ENCODE data around the gene ISL2.

The ISL2 gene

DNA sequence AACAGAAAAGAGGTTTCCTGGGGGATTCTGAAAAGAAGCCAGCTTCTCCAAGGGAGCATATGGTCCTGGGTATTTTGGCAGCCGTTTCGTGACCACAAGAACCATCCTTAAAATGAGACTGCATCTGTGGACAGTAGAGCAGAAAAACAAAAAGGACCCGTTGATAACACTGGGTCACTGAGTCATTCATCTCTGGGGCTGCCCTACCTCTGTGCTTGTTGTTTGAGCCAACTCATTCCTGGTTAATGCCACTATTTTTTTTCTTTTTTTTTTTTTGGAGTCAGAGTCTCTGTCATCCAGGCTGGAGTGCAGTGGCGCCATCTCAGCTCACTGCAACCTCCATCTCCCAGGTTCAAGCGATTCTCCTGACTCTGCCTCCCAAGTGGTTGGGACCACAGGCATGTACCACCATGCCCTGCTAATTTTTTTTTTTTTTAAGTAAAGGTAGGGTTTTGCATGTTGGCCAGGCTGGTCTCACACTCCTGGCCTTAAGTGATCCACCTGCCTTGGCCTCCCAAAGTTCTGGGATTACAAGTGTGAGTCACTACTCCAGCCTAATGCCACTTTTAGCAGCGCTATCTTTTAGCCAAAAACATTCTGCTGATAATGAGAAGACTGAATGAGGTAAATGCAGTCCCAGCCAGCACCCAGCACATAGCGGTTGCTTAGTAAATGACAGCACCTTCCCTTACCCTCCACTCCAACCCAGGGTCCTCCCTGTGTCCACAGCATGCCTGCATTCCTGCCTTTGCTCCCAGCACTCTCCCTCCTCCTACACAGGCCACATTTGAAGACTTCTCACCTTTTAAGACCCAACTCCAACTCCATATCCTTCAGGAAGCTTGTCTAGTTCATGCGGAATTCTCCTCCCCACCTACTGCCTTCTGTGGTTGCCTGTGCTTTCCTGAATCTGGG is 9.1 kb upstream of the ISL2 start:
- no peak for DNase-seq (ENCODE audit: low read depth, low spot score)

DNA sequence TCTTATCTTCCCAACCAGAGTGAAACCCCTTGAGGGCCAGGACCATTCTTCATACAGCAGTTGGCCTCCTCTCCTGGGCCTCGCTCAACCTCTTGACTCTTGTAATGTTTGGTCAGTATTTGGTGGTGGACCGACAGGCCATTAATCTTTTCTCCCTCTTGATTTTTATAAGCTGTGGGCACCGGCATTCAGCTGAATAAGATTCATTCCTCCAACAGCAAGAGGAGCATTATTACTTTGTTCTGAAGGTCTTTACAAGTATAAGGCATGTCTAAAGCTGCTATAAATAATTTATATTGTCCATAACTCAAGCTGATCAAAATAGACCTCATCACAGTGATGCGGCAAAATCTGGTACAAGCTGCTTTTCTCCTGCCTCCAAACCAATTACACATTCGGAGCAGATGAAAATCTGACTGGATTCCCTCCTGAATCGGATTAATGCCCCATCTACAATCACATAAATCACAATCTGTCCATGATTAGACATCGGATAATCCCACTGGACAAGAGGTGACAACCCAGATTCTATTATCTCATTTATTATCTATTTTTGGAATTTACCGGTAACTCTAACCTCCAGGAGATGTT is 8.4 kb upstream of the ISL2 start:
- DNase-seq (ENCODE audit: low read depth, low spot score) = no peak

DNA sequence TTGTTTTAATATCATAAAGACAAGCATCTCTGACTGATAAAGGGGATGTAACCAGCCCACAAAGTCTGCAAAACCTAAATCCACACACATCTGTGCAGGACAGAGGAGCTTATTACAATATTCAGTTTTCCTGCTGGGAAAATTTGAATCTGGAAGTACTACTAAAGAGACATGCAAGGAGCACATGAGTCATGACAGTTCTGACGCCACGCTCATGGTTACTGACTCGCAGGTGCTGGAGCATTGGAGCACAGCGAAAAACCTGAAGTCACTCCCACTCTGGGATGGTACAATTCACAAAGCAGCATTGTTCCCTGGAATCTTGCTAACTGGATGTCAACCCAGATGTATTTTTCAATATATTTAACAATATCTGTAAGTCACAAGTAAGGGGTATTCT is 7.6 kb upstream of the ISL2 start:
- DNase-seq (ENCODE audit: low read depth, low spot score) = no peak

DNA sequence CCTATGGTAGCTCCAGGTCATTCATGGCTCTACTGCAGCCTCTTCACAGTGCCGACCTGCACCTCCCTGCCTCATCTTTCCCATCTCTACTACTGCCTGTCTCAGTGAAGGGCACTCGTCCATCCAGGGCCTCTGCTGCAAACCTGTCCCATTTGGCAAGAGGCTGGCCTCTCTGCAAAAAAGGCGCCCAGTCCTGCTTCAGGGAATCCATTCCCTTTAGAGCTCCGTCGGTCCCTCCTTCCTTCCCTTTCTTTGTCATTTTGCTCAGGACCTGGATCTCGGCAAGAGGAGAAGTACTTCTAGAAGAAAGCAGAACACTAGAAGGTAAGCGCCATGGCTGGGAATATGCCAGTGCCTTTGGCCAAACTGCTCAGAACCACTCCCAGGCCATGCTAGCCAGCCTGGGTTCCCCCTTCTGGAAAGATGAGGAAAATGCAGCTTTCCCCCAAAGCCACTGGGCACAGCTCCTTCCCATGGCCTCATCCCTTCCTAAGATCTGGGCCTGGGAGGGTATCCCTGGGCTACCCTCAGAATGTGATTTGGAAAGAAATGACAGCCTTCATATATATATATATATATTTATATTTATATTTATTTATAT is 6.4 kb upstream of the ISL2 start:
- no peak for DNase-seq (ENCODE audit: low read depth, low spot score)

DNA sequence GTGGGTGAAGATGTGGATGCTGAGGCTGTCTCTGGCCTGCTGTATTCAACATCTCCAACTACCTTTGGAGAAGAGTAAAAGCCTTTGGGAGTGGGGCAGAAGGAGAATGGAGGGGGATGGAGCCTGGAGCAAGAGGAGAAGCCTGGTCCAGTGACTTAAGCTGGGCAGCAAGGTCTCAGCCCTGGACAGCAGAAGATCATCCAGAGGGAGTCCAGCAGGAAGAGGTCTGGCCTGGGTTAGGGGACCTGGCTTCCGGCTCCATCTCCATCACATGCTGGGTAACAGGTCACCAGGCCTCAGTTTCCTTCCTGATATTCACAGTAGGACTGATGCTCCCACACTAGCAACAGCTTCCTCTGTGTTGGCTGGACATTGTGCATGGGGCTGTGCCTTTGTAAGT is 3.8 kb upstream of the ISL2 start:
- DNase-seq (ENCODE audit: low read depth, low spot score) = no peak

DNA sequence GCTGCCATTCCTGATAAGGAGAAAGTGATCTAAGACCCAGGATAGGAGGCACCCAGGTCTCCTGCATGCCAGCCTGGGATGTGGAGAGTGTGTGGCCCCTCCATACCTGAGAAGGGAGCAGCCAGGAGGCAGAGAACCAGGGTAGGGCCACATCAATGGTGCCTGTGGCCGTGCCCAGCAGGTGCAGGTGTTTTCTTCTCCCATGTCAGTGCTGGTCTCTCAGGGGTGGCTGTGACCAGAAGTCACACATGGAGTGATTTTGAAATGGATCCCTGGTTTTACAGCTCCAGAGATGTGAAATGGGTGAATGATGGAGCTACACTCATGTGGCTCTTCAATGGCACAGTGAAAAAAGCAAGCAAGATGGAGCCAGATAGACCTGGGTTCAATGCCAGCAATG is 3.3 kb upstream of the ISL2 start:
- no peak for DNase-seq (ENCODE audit: low read depth, low spot score)

DNA sequence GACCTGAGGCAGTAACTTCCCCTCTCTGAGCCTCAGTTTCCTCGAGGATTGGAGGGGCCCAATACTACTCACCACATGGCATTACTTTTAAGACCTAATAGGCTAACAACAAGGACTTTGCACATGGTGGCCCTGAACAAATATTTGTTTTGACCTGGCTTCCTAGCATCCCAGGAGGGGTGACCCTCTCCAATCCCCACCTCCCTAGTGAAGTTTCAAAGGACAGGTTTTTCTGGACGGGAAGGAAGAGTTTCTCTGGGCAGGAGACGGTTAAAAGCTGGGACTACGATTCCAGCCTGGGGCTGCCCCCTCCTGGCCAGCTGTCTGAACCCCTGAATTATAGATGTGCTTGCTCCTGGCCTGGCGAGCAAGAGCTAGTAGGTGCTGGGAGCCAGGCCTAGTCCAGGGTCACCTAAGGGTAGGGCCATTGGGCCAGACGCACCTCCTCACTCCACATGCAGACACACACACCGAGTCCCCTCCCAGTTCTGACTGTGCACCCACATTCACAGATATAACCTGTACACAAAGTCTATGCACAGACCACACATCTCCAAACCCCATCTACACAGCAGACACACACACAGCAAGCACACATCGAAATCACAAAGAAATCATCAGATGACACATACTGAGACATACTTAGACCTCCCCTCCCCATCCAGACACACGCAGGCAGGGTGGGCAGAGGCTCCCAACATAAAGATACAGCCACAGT is 2.7 kb upstream of the ISL2 start:
- DNase-seq (ENCODE audit: low read depth, low spot score) = no peak

DNA sequence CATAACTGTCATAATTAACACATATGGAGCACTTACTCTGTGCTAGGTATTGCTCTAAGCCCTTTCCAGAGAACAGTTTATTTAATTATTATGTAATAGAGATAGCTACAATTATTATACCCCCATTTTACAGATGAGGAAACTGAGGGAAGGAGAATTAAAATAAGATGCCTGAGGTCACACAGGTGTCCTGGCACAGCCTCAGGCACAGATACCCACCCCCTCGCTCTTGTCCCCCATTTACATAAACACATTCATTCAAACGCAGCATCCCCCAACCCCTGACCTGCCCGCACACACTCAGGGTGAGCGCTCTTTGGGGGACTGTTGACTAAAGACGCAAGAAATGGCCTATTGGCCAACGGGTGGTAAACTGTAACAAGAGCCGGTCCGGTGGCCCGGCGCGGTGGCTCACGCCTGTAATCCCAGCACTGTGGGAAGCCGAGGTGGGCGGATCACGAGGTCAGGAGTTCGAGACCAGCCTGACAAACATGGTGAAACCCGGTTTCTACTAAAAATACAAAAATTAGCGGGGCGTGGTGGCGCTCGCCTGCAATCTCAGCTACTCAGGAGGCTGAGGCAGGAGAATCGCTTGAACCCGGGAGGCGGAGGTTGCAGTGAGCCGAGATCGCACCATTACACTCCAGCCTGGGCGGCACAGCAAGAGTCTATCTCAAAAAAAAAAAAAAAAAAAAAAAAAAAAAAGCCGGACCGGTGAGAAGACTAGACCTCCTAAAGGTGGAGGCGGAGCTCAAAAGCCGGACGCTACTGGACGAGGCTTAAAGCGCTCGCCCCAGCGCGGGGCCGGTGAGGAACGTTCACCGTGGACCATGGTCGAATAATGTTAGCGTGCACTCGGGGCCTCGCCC is 1.9 kb upstream of the ISL2 start:
- DNase-seq (ENCODE audit: low read depth, low spot score) = no peak

DNA sequence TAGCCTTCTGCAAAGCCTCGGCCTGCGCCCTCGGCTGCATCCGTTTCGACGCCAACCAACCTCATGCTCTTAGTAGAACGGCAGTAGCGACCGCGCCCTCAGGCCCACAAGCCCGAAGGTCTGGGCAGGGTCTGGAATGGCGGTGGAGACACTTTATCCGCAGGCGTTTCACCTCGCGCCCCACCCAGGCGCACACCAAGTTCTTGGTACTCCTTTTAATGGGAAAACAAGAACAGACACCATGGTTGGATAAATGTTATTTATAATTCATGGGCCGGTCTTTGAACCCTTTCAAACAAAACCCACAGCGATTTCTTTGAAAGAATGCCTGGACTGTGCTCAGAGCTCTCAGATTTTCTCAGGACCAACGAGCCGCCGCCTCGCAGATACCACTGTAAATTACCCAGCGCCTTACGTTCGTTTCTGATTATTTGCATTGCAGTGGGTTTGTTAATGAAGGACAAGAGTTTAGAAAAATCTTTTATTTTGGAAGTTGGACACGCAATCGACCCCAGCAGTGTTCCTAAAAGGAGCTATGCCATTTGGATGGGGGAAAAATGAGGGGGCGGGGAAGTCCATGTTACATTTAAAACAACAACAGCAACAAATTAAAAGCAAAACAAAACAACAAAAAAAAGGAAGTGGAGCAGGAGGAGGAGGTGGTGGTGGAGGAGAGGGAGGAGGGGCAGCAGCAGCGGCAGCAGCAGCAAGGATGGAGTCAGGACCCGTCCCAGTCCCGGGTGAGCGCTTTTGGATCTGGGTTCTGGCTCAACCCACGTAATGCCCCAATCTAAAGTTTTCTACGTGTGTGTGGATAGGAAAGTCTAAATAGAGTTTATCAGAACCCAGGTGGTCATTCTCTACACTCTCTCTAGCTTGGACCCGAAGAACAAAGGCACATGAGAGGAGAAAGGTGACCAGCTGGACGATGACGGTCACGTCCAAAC is 993 bp upstream of the ISL2 start:
- DNase-seq (ENCODE audit: low read depth, low spot score) = no peak

DNA sequence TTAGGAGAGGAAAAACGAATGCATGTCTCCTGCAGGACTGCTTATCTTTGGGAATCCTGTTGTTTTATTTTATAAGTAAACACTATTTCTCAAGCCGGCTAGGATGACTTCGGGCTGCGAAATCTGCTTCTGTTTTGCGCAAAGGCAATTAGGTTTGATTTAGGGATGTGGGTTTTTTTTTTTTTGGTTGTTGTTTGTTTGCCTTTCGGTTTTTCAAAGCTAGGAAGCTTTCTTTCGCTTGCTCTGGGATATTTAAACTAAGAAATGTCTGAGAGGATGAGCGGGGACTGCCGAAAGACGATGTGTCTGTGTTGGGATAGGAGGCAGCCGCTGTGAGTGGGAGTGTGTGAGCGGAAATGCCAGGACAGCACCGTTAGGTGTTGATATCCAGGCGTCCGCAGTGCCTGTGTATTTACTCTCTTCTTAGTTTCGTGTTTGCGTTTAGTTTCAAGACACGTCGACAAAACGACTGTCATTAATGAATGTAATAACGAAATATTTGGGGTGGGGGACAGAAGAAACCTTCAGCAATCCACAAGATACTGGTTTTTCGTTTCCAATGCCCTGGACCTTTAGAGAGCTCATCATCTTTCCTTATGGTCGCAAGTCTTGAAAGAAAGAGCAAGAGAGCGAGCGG is 604 bp downstream of the ISL2 start:
- DNase-seq (ENCODE audit: low read depth, low spot score) = no peak

DNA sequence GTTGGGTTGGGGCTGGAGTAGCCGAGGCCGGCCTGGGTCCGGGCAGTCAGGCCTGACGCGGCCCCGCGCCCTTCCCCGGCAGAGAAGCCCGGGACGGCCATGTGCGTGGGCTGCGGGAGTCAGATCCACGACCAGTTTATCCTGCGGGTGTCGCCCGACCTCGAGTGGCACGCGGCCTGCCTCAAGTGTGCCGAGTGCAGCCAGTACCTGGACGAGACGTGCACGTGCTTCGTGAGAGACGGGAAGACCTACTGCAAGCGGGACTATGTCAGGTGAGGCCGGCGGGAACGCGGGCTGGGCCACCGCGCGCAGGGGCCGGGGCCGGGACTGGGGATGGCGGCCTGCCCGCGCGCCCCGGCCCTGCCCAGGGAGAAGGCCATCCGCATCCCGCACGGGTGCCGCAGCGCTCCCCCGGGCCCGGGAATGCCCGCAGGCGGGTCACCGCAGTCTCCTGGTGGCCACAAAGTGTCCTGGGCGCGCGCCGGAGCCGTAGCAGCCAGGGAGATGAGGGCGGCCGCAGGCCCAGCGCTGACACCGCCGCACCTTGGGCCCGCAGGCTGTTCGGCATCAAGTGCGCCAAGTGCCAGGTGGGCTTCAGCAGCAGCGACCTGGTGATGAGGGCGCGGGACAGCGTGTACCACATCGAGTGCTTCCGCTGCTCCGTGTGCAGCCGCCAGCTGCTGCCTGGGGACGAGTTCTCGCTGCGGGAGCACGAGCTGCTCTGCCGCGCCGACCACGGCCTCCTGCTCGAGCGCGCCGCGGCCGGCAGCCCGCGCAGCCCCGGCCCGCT is 1.3 kb downstream of the ISL2 start:
- DNase-seq (ENCODE audit: low read depth, low spot score) = no peak

DNA sequence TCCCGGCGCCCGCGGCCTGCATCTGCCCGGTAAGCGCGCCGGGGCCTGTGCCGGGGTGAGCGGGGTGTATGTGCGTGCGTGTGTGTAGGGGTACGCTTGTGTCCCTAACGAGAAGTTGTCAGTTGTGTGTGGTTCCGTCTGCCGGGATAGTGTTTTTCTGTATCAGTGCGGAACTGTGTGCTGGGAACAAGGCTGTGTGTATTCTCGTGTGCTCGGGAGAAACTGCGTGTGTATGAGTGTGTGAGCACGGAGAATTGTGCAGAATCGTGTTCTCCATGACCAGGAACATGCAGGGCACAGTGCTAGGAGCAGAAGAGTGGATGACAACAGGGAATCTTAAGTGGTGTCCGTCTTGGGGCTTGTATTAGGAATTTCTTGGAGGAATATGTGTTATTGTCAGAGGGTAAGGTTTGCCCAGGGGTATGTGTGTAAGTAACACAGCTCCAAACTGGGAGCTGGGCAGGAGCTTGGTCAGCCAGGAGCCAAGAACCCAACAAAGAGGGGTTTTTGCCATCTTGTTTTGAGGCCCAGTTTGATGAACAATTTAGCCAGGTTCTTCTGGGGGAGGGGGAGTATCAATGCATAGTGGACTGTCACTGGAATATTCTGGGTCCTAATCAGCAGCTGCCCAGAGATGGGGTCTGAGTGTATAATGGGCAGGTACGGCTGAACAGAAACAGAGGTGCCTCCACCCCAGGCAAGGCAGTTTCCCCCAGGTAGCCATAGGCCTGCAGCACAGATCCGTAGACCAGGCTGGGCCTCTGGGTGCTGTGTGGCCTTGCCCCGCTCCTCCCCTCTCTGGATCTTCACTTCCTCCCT is 2.1 kb downstream of the ISL2 start:
- no peak for DNase-seq (ENCODE audit: low read depth, low spot score)

DNA sequence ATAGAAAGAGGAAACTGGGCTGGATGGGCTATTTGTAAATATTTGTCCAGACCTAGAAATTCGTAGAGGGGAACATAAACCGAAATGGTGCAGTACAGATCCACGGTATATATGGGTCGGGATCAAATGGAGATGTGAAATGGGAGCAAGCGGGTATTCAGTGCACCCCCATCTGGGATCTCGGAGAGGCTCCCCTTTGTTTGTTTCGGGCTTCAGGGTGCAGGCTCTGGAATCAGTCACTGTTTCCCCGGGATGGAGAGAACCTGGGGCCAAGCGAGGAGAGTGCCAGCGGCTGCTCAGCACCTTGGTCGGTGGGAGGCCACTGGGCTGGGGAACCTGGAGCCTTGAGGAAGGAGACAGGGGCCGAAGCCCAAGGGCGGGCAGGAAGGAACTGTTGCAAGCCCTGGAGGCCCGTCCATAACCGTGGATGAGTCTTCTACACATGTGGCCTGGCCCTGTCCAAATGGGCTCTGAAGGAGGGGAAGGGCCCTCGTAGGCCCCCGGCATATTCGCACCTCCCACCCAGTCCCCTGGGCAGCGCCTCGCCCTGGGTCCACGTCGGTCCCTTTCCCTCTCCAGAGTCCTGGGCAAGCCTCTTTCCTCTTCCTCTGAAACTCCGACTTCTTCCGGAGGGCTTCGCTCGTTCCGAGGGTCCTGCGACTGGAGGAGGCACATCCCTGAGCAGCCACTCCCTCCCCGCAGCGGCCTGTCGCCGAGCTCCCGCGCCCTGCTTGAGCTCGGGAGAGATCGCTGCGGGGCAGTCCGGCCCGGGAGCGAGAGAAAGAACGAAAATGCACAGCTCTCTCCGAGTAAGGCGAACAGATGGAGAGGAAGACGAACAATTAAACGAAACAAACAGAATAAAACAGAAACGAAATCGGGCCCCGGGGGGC is 3.0 kb downstream of the ISL2 start:
- DNase-seq (ENCODE audit: low read depth, low spot score) = no peak

DNA sequence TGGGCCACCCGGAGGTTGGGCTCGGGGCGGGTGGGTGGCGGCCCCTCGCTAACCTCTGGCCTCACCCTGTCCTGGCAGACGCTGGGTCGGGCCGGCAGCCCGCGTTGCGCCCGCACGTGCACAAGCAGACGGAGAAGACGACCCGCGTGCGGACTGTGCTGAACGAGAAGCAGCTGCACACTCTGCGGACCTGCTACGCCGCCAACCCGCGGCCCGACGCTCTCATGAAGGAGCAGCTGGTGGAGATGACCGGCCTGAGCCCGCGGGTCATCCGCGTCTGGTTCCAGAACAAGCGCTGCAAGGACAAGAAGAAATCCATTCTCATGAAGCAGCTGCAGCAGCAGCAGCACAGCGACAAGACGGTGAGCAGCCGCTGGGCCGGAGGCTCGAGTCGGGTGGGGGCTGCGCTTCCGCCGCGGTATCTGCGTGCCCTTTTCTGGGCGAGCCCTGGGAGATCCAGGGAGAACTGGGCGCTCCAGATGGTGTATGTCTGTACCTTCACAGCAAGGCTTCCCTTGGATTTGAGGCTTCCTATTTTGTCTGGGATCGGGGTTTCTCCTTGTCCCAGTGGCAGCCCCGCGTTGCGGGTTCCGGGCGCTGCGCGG is 3.7 kb downstream of the ISL2 start:
- no peak for DNase-seq (ENCODE audit: low read depth, low spot score)

DNA sequence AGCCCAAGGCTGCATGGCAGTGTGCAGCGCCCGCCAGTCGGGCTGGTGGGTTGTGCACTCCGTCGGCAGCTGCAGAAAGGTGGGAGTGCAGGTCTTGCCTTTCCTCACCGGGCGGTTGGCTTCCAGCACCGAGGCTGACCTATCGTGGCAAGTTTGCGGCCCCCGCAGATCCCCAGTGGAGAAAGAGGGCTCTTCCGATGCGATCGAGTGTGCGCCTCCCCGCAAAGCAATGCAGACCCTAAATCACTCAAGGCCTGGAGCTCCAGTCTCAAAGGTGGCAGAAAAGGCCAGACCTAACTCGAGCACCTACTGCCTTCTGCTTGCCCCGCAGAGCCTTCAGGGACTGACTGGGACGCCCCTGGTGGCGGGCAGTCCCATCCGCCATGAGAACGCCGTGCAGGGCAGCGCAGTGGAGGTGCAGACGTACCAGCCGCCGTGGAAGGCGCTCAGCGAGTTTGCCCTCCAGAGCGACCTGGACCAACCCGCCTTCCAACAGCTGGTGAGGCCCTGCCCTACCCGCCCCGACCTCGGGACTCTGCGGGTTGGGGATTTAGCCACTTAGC is 4.3 kb downstream of the ISL2 start:
- DNase-seq (ENCODE audit: low read depth, low spot score) = no peak

DNA sequence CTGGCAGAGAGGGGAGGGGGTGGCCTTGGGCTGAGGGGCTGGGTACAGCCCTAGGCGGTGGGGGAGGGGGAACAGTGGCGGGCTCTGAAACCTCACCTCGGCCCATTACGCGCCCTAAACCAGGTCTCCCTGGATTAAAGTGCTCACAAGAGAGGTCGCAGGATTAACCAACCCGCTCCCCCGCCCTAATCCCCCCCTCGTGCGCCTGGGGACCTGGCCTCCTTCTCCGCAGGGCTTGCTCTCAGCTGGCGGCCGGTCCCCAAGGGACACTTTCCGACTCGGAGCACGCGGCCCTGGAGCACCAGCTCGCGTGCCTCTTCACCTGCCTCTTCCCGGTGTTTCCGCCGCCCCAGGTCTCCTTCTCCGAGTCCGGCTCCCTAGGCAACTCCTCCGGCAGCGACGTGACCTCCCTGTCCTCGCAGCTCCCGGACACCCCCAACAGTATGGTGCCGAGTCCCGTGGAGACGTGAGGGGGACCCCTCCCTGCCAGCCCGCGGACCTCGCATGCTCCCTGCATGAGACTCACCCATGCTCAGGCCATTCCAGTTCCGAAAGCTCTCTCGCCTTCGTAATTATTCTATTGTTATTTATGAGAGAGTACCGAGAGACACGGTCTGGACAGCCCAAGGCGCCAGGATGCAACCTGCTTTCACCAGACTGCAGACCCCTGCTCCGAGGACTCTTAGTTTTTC is 4.9 kb downstream of the ISL2 start:
- no peak for DNase-seq (ENCODE audit: low read depth, low spot score)
